ENCODE data around the gene KMT2D.

DNA sequence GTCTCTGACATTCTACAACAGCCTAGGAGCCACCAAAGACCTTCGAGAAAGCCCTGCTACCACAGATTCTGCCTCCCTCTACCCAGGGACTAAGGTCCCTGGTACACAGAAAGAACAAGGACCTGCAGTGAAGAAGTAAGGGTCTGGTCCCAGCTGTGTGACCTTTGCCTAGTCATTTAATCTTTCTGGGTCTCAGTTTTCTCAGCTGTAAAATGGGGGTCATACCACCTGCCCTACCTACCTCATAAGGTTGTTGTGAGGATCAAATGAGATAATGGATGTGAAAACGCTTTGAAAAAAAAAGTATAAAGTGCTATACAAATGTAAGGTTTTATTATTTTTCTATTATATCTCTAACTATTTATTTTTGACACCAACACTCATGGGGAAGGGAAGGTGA, 36.8 kb downstream of the KMT2D start:
- TF ChIP-seq, protein P1, sequence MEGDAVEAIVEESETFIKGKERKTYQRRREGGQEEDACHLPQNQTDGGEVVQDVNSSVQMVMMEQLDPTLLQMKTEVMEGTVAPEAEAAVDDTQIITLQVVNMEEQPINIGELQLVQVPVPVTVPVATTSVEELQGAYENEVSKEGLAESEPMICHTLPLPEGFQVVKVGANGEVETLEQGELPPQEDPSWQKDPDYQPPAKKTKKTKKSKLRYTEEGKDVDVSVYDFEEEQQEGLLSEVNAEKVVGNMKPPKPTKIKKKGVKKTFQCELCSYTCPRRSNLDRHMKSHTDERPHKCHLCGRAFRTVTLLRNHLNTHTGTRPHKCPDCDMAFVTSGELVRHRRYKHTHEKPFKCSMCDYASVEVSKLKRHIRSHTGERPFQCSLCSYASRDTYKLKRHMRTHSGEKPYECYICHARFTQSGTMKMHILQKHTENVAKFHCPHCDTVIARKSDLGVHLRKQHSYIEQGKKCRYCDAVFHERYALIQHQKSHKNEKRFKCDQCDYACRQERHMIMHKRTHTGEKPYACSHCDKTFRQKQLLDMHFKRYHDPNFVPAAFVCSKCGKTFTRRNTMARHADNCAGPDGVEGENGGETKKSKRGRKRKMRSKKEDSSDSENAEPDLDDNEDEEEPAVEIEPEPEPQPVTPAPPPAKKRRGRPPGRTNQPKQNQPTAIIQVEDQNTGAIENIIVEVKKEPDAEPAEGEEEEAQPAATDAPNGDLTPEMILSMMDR (conservative IDR thresholded peaks at IDR 0.05; ENCODE audit: low read depth, low read length) = no peak
- TF ChIP-seq EZH2phosphoT487 (IDR thresholded peaks at IDR 0.05; ENCODE audit: borderline replicate concordance, low read length) (no peak), EZH2 (IDR thresholded peaks at IDR 0.05; ENCODE audit: low read length, unreplicated experiment) (no peak)
